ENCODE measurements around the gene KRTAP4-1.
"Not testable (repeated sequence)": the region's sequence is repeated elsewhere in the genome, so short reads cannot be mapped to it uniquely, and the experiment has no call there.

The KRTAP4-1 gene

DNA sequence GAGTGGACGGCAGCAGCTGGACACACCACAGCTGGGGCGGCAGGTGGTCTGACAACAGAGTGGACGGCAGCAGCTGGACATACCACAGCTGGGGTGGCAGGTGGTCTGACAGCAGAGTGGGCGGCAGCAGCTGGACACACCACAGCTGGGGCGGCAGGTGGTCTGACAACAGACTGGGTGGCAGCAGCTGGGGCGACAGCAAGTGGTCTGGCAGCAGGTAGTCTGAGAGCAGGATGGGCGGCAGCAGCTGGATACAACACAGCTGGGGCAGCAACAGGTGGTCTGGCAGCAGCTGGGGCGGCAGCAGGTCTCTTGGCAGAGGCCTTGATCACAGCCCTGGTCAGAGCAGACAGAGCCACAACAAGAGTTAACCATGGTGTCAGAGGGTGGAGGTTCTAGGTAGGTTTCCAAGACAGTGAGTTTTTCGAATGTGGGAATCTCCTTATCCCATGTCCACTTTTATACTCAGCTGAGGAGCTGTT is at the start of gene KRTAP4-1:
TSS of gene KRTAP4-1 (minus strand) at position 432 of the 482 bp plus-strand sequence. CDS start at position 375, 57 bp downstream.
- no peak for DNase-seq

DNA sequence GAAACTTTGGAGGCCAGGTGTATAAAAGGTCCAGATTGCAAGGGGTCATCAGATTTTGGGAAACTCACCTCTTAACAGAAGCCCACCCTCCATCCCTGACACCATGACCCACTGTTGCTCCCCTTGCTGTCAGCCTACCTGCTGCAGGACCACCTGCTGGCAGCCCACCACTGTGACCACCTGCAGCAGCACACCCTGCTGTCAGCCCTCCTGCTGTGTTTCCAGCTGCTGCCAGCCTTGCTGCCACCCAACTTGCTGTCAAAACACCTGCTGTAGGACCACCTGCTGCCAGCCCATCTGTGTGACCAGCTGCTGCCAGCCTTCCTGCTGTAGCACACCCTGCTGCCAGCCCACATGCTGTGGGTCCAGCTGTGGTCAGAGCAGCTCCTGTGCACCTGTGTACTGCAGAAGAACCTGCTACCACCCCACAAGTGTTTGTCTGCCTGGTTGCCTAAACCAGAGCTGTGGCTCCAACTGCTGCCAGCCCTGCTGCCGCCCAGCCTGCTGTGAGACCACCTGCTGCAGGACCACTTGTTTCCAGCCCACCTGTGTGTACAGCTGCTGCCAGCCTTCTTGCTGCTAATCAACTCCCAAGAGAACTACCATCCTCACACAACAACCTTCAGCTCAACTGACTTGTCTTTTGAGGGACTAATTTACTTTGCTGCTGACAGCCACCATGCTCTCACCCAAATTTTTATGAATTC is 47.8 kb upstream of the KRTAP4-1 start, which contains the start of gene KRTAP9-3:
TSS of gene KRTAP9-3 (plus strand) at position 51 of the 707 bp plus-strand sequence. CDS start at position 104, 53 bp downstream.
- DNase-seq, result not testable (repeated sequence)

DNA sequence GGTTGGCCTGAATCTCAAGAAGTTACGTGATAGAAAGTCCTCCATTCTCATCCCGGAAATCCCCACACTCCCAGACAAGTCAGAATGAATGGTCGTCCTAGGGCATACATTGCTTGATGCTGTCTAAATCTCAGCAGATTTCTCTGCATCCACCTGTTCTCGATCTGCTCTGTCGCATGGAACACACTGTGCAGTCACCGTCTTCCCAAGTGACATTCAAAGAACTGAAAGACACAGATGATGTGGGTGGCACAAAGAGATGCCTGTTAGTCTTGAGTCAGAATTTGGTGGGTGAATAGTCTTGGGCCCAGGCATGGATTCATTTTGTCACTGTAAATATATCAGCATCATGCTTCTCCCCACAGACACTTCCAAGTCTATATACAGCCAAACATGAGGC is 47.0 kb upstream of the KRTAP4-1 start:
- no peak for DNase-seq

DNA sequence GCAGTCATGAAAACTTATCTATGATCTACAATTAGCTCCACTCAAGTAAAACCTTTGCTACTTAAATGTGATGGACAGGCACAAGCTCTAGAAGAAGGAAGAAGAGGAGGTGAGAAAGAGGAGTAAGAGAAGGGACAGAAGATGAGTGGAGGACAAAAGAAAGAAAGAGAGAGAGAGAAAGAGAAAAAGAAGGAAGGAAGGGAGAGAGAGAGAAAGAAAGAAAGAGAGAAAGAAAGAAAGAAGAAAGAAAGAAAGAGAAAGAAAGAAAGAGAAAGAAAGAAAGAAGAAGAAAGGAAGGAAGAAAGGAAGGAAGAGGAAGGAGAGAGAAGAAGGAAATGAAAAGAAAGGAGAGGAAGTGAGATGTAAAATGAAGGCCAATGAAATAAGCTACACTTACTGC is 45.4 kb upstream of the KRTAP4-1 start:
- no peak for DNase-seq

GRCh38 chr17:41226598-41227095 is 41.9 kb upstream of the KRTAP4-1 start, which contains the start of gene KRTAP9-2:
Gene KRTAP9-2, plus strand, starts transcription at chr17:41226648. Its CDS starts 7 bp downstream, at chr17:41226655.
- not testable (repeated sequence) for DNase-seq

GRCh38 chr17:41226051-41226450 is 41.3 kb upstream of the KRTAP4-1 start:
- DNase-seq, result no peak

DNA sequence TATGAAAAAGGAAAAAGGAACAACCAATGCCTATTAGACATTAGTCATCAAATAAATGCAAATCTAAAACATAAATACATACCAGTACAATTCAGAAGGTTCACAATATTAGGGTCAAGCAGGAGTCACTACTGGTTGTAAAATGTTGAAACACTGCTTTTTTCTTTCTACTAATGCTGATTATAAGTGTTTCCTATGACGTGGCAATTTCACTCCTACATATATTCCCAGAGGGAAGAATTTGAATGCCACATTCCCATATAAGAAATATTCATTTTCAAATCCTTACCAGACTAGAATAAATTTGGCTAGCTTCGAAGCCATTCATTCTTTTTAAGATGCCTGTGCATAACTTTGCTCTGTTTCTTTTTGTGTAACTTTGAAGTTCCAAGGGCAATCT is 39.1 kb upstream of the KRTAP4-1 start:
- no peak for DNase-seq

GRCh38 chr17:41215681-41216080 is 31.0 kb upstream of the KRTAP4-1 start:
- DNase-seq, result no peak

- no peak for DNase-seq
Observed at GRCh38 chr17:41212524-41213169, 27.9 kb upstream of the KRTAP4-1 start.

DNA sequence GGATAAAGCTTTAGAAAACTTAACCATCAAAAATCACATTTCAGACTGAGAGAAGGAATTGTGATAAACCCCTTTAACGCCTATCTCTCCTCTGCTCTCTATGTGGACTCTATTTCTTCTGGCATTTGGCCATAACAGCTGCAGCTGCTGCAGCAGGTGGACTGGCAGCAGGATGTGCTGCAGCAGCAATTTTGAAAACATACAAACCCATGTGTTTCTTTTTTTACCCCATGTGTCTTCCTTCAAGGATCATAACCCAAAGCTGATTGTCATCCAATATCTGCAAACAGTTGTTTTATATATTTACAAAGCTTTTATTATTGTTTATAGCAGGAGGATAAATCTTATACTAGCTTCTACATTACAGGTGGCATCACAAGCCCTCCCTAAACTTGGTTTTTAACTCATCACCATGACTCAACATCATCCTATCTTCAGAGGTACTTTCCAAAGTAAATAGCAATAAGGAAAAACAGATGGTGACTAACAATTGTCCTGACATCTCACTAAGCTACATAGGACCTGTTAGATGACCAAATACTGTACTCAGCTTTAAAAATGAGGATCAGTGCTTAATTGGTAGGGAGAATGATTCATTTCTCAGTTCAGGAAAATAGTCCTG is 27.2 kb upstream of the KRTAP4-1 start:
- DNase-seq, result no peak

DNA sequence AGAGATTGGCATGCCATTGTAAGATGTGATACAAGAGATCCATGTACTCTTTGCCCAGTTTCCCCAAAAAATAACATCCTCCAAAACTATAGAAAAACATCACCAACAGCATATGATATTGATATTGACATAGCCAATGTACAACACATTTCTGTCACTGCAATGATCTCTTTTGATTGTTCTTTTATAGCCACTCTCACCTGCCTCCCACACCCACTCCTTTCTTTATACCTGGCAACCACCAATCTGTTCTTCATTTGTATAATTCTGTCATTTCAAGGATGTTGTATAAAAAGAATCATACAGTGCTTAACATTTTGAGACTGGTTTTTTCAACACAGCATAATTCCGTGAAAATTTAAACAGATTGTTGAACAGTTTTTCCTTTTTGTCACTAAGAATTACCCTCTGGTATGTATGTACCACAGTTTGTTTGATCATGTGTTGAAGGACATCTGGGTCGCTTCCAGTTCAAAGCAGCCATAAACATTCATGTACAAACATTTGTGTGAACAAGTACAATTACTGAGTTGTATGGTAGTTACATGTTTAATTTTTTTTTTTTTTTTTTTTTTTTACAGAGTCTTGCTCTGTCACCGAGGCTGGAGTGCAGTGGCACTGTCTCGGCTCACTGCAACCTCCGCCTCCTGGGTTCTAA is 14.8 kb upstream of the KRTAP4-1 start:
- no peak for DNase-seq

GRCh38 chr17:41196068-41196467 is 11.4 kb upstream of the KRTAP4-1 start:
- DNase-seq, result no peak

DNA sequence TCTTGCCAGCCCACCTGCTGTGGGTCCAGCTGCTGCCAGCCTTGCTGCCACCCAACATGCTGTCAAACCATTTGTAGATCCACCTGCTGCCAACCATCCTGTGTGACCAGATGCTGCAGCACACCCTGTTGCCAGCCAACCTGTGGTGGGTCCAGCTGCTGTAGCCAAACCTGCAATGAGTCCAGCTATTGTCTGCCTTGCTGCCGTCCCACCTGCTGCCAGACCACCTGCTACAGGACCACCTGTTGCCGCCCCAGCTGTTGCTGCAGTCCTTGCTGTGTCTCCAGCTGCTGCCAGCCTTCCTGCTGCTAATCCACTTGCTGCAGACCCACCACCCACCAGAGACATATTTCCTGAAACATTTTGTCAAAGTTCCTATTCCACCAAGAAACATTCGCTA is 5.6 kb upstream of the KRTAP4-1 start:
- no peak for DNase-seq

DNA sequence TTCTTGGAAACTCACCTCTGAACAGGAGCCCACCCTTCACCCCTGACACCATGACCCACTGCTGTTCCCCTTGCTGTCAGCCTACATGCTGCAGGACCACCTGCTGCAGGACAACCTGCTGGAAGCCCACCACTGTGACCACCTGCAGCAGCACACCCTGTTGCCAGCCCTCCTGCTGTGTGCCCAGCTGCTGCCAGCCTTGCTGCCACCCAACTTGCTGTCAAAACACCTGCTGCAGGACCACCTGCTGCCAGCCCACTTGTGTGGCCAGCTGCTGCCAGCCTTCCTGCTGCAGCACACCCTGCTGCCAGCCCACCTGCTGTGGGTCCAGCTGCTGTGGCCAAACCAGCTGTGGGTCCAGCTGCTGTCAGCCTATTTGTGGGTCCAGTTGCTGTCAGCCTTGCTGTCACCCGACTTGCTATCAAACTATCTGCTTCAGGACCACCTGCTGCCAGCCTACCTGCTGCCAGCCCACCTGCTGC is 5.2 kb upstream of the KRTAP4-1 start, which contains the start of gene KRTAP9-1:
TSS of gene KRTAP9-1 (plus strand) at position 51 of the 482 bp plus-strand sequence. CDS start at position 51, 0 bp downstream.
- DNase-seq, result not testable (repeated sequence)

- no peak for DNase-seq
Observed at GRCh38 chr17:41186872-41187271, 2.2 kb upstream of the KRTAP4-1 start.

DNA sequence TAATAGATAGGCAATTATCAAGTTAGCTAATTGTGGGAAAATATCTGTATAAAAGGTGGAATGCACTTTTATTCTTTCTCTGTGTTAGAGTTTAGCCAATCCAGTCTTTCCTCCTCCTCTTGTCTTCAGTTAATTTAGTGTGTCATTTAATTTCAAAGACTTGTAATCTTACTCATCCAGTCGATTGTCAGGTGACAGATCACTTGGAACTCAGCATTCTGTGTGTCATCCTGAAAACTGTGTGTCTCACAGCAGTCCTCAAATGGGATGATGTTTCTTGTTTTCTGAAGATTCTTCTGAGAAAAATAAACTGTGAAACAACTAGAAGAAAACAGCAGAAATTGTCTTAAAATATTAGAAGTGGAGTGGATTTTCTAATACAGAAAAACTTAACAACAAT is 290 bp upstream of the KRTAP4-1 start:
- no peak for DNase-seq

DNA sequence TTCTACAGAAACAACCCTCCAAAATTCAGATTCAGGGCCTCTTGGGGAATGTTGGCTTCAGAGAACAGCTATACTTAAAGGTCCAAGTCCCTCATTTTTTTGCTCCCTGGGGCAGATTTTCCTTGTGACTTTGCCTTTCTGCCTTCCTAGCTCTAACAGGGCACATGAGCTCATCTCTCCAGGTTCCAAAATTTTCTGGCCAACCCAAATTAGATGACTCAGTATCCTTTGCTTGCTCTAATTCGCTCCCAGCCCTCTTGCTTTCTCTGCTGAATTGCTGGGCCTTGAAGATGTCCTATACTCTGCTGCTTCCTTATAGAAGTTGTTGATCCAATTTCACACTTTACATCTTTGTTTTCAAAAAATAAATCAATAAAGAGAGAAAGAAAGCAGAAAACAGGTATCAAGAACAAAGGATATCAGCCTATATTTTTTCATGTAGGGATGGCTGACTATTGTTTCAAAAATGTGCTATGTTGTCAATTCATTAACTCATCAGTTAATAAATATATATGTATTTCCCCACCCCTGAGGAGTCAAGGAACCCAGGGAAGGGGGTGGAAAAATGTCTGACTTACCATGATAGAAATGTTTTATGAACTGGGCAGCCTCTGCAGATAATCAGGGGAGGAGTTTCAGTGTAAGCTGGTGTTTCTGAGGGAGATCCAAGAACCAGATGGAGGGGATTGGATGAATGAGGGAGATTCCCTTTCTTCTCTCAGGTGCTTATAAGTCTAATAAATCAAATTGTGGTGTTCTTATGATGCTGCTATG is 5.7 kb downstream of the KRTAP4-1 start:
- DNase-seq, result no peak

- no peak for DNase-seq
Observed at GRCh38 chr17:41178341-41178740, 6.4 kb downstream of the KRTAP4-1 start.

- no peak for DNase-seq
Observed at GRCh38 chr17:41177727-41178271, 6.9 kb downstream of the KRTAP4-1 start, which contains the start of gene KRTAP4-2. Gene KRTAP4-2, minus strand, starts transcription at chr17:41178221. Its CDS starts 57 bp downstream, at chr17:41178164.

DNA sequence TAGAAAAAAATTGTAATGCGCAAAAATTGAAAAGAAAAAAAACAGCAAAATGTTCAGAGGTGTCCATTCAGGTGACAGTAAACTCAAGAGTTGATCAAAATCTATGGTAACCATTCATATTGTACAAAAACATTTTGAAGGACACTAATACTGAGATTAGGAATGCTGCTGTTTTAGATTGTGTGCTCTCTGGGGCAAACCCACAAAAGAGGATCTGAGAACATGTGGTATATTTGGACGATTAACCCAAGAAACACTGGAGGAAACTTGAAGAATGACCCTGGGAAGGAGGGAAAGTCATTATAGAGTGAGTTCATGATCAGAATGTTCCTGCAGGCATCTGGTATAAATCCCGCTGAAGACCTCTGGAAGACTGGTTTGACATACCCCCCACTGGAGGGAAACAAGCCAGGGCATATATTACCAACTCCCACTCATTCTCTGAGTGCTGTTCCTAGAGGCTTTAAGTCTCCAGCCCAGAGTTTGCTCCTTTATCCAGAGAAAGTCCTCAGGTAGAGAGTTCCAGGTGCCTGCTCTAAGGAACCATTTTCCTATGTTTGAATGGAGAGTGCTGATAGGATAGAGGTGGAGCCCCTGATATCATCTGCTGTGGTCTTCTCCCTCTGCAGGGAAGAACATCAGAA is 7.8 kb downstream of the KRTAP4-1 start:
- DNase-seq, result no peak

- no peak for DNase-seq
Observed at GRCh38 chr17:41171886-41172285, 12.8 kb downstream of the KRTAP4-1 start.
